NCI-H2196 treated with DMSO at 0.1 percent for 48 hours (cell line): ENCODE data around the gene NRN1L.

Source experiments
- DNase-seq: peaks from one replicate; lab custom pipeline; 2025; ENCODE audit not compliant: unreplicated experiment; lab: John Stamatoyannopoulos, UW

The NRN1L gene

DNA sequence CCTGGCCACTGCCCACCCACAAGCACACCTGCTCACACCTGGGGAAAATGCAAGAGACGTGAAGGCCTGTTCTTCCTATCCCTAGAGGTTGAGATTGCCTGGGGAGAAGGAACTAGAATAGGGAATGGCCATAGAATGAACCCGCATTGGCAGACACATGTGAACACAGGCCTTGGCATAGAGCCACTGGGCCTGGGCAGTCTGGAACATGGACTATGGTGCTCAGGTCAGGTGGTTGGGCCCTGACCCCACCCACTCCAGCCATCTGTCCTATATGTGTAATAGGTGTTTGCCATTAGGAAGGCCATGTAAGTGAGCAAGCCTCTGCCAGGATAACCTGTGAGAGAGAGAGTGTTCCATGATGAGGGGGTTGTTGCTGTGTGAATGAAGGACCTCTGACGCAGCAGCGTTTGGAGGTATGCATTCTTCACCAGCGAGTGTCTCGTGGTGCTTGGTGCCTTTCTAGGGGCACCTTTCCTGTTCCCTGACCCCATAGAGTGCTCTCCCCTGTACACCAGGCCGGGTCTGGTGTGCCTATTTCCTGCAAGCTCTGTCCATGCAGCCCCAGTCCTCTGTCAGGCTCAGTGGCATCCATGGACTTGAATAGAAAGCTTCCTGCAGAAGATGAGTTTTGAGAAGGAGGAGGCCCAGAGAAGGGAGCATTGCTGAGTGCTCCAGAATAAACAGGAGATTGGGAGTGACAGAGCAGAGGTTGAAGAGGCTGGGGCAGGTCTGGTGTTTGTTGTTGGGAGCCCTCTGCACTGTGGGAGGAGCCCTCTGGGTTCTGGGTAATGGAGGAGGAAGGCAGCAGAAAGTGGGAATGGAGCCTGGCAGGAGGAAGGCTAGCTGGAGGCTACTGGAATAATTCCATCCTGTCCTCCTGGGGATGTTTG, 31.4 kb downstream of the NRN1L start:
- no peak for DNase-seq

DNA sequence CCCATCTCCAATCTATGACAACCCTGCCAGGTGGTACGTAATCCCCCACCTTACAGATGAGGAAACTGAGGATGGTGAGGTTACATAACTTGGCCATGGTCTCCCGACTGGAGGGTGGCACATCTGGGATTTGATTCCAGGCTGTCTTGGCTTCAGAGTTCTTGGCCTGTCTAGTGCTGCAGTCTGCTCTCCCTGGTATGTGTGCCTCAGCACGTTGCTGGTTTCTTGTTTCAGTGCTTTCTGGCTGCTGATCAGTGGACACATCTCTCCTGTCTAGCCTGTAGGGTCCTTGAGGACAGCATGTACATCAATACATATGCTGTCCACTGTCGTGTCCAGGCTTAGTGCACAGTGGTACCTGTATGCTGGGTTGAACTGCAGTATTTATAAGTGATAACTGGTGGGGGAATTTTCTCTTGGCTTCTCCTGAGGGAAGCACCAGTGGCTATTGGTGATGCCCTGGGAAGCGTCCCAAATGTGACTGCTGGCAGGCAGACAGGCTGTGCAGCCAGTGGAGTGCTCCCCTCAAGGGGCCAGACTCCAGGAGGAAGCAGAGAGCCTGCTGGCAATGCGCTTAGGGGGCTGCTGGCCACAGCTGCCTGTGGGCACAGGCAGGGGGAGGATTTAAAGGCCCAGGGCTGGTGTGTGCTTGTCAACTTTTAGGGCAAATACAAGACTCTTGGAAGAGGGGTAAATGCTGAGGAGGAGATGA, 32.6 kb downstream of the NRN1L start:
- DNase-seq = no peak

DNA sequence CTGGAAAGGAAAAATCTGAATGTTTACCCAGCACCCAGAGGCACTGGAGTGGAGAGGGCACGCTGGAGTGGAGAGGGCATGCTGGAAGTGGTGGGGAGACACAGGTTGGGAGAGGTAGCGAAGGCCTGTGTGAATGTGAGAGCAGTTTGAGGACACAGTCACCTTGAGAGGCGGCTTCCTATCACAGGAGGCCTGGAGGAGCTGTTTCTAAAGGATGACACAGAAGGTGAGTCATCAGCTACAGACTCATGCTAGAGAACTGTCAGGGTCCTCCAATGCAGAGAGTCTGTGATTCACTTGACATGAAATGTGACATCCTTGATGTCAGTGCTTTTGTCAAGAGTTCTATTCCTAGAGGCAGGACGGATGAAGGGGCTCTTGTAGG, 33.2 kb downstream of the NRN1L start:
- no peak for DNase-seq

DNA sequence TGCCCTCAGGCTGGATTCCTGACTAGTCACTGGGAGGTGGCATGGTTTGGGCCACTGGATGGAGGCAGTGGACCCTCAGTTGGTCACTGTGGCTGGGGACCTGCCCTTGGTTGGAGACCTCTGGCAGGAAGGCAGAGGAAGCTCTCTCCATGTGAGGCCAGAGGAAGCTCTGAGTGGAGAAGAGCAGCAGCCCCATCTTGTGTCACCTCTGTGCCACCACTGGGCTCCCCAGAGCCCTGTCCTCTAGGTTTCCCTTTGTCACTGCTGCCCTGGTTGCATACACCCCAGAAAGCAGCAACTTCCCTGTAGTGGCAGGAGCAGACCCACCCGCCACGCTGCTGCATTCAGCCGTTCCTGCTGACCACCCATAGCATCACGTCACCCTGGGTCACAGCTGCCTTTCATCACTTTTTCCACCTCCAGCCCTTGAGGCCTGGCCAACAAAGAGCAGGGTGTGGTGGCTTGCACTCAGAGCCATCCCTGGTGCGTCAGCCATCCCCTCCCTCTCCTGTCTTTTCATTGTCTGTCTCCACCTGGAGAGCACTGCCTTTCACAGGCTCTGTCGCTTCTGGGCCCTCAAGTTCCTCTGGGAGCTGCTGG, 35.0 kb downstream of the NRN1L start:
- no peak for DNase-seq

DNA sequence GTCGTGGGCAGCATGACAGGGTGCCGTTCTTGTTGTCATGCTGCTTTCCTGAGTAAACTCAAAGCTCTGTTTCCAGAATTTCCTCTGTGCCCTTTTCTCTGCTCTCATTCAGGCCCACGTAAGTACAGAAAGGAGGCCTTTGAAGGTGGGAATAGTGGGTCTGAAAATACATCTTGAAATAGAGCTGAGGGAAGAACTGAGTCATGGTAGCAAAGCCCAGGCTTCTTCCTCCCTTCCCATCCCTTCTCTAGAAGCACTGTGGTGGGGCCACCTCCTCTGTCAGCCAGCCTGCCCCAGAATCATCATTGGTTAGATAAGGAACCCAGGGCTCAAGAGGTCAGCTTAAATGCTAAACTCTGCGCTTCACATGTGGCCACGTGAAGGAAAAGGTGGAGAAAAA, 37.5 kb downstream of the NRN1L start:
- no peak for DNase-seq

DNA sequence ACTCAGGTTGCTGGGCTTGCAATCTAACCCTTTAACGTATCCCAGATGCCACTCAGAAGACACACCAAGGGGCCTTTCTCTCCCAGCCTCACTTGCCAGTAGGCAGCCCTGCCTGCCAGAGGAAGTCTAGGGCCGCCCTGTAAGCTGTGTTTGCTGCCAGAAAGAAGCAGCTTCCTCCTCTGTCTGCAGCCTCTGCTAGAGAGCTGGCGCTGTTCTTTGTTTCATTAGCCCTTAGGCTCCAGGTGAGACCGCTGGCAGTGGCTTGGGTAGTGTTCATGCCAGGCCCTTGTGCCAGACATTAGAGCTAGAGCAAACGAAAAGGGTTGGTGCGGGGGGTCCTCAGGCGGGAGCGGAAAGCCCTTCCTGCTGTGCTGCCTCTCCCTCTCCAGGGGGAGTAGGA, 38.1 kb downstream of the NRN1L start:
- peak; percentile 60 for DNase-seq

DNA sequence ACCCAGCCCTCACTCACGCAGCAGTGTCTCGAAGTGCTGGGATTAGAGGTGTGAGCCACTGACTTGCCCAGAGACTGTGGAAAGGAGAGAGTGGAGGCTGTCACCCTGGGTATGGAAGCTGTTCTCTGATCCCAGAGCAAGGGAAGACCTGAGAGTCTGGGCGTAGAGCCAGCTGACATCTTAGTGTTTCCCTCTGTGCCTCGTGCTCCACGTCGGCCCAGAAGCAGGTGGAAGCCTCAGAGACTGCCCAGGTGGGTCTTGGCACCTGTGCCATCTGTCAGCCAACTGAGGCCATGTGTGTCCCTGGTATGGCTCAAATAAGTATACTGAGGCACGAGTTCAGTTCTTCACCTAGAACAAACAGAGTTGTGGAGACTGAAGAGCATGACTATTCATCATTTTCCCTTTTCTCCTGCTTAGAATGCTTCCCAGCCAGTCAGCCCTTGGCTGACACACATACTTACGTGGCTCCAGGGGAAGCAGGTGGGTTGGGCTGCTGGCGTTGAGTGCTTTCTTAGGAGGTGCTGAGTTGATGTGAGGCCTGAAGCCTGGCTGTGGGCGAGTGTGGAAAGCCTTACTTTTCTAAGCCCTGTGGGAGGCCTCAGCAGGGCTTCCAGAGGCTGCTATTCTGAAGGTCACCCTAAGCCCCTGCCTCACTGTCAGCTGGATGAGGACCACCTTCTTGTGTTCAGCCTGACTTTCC, 38.9 kb downstream of the NRN1L start:
- DNase-seq = peak; percentile 45

DNA sequence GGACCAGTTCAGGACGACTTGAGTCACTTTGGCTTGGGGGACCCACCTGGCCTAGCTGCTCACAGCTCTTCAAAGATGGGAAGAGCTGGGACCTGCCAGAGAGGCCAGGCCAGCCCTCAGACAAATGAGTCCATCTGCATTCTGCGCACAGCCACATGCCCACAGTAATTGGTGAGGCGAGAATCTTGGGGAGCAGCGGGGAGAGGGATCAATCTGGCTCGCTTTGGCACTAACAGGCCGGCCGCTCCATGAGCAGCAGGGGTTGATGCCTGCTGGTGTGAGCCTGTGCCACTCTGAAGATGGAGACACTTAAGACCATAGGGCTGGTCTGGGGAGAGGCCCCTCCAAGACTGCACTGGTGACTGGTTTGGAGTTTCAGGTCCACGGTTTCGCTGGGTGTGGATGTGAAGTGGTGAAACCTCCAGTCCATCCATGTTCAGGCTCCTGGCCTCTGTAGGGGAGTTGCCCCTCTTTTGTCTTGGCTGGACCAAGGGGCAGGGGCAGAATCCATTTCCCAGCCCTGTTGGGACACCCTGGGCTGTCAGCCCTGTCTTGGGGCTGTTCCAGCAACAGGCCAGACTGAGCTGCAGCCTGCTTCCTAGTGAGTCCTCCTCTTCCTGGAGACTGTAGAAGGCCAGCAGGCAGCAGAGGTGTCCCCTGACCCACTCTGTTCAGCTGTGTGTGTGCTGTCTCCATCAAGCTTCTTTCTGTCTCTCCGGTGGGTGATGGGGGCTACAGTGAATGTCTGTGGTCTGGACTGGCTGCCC, 39.6 kb downstream of the NRN1L start:
- DNase-seq = no peak

DNA sequence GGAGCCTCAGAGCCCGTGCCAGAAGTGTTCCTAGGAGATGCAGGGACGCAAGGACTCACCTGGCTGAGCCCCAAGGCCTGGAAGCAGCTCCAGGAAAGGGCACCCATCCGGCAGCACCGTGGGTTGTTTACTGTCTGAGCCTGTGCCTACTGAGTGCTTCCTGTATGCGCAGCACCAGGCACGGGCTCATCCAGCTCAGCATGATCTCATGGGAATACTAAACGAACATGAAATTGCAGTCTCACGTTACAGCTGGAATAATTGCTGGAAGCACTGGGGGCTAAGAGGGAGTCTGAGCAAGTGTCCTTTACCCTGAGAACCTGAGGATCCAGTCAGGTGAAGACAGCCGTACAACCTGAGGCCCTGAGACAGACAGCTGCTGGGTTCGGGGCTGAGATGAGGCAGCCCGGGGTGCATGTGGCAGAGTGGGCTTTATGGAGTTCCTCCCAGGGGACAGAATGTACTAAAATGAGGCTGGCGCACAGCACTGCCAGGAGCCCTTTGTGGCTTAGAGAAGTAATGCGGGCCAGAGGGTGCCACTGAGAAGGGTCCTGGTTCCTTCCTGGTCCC, 41.6 kb downstream of the NRN1L start:
- peak; percentile 55 for DNase-seq

DNA sequence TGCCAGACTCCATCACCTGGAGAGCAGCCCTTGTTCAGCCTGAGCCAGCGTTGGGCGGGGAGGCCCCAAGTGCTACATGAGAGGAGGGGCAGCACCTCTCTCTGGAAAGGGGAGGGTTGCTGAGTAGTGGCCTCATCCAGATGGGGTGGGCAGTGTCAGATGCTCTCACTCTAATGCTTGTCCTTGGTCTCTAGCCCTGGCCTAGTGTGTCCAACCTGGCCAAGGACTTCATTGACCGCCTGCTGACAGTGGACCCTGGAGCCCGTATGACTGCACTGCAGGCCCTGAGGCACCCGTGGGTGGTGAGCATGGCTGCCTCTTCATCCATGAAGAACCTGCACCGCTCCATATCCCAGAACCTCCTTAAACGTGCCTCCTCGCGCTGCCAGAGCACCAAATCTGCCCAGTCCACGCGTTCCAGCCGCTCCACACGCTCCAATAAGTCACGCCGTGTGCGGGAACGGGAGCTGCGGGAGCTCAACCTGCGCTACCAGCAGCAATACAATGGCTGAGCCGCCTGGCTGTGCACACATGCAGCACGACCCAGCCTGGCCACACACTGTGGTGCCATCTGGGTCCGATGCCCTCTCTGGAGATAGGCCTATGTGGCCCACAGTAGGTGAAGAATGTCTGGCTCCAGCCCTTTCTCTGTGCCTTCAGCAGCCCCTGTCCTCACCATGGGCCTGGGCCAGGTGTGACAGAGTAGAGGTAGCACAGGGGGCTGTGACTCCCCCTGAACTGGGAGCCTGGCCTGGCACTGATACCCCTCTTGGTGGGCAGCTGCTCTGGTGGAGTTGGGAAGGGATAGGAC, 42.7 kb downstream of the NRN1L start:
- no peak for DNase-seq

DNA sequence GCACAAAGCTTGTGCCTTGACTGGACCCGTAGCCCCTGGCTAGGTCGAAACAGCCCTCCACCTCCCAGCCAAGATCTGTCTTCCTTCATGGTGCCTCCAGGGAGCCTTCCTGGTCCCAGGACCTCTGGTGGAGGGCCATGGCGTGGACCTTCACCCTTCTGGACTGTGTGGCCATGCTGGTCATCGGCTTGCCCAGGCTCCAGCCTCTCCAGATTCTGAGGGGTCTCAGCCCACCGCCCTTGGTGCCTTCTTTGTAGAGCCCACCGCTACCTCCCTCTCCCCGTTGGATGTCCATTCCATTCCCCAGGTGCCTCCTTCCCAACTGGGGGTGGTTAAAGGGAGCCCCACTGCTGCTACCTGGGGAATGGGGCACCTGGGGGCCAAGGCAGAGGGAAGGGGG, 43.5 kb downstream of the NRN1L start:
- no peak for DNase-seq

DNA sequence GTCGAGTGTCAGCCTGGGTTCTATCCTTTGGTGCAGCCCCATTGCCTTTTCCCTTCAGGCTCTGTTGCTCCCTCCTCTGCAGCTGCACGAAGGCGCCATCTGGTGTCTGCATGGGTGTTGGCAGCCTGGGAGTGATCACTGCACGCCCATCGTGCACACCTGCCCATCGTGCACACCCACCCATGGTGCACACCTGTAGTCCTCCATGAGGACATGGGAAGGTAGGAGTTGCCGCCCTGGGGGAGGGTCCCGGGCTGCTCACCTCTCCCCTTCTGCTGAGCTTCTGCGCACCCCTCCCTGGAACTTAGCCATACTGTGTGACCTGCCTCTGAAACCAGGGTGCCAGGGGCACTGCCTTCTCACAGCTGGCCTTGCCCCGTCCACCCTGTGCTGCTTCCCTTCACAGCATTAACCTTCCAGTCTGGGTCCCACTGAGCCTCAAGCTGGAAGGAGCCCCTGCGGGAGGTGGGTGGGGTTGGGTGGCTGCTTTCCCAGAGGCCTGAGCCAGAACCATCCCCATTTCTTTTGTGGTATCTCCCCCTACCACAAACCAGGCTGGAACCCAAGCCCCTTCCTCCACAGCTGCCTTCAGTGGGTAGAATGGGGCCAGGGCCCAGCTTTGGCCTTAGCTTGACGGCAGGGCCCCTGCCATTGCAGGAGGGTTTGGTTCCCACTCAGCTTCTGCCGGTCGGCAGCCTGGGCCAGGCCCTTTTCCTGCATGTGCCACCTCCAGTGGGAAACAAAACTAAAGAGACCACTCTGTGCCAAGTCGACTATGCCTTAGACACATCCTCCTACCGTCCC, 44.1 kb downstream of the NRN1L start:
- no peak for DNase-seq

DNA sequence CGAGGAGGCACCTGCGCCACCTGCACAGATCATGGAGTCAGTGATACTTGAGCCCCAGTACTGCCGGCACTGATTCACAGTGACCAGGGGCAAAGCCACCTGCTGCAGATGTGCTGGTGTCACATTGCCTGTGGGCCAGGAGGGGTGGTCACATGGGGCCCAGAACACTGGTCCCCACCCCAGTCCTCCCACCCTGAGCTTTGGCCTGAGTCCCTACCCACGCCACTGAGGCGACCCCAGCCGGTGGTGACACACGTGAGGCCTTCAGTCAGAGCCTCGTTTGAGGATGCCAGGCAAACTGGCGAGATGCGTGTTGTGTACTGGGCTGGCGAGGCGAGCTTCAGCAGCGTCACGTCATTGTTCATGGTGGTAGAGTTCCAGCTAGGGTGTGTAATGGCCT, 45.5 kb downstream of the NRN1L start:
- no peak for DNase-seq

DNA sequence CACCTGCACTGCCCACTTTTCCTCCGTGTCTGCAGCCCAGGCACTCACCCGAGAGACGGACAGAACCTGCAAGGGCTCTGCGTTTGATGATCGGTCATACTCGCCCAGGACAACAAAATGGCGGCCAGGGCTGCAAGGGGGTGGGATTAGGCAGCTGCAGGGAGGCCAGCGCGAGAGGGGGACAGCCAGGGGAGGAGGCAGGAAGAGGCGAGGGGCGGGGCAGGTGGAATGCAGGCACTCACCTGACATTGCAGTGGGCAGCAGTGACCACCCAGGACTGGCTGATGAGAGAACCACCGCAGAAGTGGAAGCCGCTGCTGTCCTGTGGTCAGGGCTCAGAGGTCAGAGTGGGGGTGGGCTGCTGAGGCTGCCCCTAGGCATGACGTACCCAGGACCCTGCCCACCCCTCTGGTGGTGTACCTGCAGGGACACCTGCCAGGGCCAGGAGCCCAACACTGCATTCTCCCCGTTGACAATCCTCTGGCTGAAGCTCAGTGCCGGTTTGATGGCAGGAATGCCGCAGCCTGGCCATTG, 46.1 kb downstream of the NRN1L start:
- DNase-seq = no peak

DNA sequence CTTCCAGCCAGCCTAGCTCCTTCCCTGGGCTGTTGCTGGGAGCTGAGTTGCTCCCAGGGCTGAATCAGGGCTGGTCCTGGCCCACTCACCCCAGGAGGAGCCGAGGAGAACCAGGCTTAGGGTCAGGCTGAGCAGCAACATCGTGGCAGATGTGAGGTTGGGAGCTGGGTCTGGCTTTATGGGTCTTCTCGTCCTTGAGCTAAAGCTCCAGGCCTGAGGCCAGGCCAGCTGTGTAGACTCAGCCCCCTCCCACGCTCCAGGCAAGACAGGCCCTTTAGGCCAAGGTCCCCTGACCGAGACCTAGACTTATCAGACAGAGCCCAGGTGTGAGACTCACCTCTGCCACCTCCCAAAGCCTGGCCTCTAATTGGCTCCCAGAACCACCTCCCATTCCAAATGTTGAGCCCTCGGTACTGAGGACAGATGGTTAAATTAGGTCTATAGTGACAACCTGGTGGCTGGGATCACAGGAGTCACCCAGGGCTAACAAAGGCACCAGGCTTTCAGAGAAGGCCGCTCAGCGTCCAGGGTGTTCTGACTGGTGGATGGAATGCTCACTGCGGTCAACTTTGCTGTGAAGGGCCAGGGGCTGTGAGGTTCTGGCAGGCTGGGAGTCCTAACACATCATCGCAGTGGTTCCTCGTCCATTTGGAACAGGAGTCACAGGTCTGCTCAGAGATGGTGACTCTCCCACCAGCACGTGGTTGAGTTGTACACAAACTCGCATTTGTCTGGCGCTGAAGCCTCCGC, 47.2 kb downstream of the NRN1L start, which contains the start of gene CTRL:
Gene CTRL (minus strand): TSS at position 151 of the 750 bp plus-strand sequence. CDS start 10 bp downstream, at position 141.
- DNase-seq = no peak

DNA sequence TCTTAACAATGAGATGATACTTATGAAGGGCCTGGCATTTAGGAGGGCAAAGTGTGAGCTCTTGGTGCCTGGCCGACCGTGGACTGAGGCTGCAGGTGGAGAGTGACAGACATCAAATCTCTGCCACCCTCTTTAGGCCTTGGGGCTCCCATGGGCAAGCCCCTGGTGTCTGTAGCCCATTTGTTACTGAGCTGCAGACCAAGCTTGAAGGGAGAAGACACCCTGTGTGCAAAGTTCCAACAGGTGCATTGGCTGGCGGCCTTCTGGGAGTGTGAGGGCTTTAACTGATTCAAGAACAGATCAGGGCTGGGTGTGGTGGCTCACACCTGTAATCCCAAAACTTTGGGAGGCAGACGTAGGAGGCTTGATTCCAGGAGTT, 47.8 kb downstream of the NRN1L start:
- no peak for DNase-seq

DNA sequence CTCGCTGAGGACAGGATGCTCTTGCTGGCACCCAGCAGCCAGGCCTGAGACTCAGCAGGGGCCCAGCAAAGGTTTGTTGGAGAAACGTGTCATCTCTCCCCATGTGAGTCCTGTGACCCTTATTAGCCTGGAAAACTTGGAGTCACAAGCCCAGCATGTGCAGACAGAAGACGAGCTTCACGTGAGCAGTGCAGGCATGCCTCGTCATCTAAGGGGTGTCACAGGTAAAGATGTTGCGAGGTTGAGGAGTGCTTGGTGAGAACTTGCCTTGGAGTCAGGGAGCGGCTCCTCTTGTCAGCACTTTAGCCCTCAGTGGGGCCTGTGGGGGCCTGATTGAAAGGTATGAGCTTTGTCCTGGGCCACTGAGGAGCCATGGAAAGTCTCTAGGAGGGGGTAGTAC, 49.1 kb downstream of the NRN1L start:
- DNase-seq = no peak
